Dermis microvascular lymphatic vessel endothelial cell (primary cell): ENCODE results near the gene ANKRD13A. TPM values are rescaled to one million over a fixed set of nuclear protein-coding genes. Genes with fewer than 3 reads are reported as not detected.
"Not testable (repeated sequence)": the region's sequence is repeated elsewhere in the genome, so short reads cannot be mapped to it uniquely, and the experiment has no call there.

Experiments
- DNase-seq, 2 donors: peaks; one replicate each; pipeline versions ENCODE4 v3.0.0 to v3.0.0-alpha.2; 2010; ENCODE audit warnings: low read depth in 2 of 2
- total RNA-seq: library from RNA; depleted of rRNA; stranded (reverse); fragments of >200 nt; gene quantifications from 2 replicates; pipeline ENCODE4 v1.2.1, GENCODE V29; 2014

Gene ANKRD13A
- total RNA-seq, 1 donor from 2014 or later, result 46.1 TPM

DNA sequence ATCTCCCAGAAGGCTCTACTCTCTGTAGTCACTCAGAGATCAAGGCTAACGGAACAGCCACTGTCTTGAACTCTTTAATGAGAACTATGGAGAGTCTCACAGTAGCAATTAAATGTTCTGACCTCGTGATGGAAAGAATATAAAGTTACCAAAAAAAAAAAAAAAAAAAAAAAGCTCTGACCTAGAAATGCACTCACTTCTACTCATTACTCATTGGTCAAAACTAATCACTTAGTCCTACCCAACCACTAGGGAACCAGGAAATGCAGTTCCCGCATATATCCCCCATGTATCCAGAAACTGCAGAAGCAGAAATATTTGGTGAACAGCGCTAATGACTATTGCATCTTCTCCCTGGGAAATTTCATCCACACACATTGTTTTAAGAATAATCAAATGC lies 78.6 kb downstream of the ANKRD13A start:
- DNase-seq, result no peak

DNA sequence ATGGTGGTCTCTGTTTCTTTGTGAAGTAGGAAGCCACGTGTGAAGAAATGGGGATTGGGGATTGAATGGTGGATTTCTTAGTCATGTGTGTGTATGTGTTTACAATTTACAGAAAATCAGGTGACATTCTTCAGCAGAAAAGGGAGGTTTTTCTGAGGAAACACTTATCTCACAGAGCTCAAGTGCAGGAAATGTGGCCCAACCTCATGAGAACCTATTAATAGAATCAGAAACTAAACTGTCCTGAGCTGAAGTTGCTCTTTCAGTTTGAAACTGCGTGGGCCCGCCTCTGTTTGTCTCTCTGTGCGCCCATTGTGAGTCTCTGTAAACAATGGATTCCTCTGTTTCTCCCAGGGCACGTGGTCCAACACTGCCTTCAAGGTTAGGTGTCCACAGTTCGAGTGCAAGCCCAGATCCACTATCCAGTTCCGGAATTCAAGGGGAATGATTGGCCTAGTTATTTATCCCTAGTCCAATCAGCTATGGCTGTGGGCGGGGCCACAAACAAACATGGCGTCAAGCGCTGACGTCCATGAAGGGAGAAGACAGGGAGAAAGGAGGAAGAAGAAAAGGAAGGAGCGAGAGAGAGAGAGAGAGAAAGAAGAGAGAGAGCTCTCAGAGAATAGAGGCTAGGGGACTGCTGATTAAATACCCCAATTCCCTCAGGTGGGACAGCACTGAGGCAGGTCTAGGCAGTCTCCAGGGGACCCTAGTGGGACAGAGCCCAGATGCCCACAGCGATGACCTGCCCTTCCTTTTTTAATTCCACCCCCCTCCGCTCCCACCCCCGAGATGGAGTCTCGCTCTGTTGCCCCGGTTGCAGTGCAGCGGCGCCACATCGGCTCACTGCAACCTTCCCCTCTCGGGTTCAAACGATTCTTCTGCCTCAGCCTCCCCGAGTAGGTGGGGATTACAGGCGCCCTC lies 80.5 kb downstream of the ANKRD13A start:
- peak in 1 of 2 donors; percentile 23 for DNase-seq

DNA sequence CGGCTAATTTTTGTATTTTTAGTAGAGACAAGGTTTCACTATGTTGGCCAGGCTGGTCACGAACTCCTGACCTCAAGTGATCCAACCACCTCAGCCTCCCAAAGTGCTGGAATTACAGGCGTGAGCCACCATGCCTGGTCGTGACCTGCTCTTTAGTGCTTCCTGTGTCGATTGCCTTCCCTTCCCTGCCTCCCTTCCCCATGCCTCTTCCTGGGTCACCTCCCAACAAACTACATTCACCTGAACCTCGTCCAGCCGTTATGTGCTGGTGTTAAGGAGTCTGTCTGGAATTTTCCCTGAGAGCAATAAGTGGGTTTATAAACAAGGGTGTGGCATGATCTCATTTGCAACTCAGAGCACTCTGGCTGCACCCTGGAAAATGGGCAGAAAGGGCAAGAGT lies 81.2 kb downstream of the ANKRD13A start:
- no peak for DNase-seq

DNA sequence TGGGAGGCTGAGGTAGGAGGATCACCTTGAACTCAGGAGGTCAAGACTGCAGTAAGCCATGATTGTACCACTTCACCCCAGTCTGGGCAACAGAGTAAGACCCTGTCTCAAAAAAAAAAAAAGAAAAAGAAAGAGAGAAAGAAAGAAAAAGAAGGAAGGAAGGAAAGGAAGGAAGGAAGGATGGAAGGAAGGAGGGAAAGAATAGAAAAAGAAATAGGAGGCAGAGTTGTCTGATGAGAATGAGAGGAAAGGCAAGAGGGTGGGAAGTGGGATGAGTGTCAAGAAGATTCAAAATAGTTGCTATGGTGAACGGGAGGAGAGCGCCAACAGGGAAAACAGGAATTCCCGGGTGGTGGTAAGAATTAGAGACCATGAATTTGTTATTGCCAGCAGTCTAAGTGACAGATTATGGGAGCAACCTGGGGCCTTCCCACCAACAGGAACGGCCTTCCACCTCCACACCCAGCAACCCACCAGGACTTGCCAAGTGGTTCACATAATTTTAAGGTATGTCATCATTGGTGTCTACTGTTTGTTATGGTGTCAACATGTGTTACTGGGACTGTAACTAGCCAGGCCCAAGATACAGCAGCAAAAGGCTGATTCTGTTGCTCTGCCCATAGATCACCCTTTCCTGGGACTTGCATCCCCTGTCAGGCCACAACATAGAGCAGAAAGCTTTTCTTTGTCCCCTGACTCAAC lies 85.2 kb downstream of the ANKRD13A start:
- no peak for DNase-seq

DNA sequence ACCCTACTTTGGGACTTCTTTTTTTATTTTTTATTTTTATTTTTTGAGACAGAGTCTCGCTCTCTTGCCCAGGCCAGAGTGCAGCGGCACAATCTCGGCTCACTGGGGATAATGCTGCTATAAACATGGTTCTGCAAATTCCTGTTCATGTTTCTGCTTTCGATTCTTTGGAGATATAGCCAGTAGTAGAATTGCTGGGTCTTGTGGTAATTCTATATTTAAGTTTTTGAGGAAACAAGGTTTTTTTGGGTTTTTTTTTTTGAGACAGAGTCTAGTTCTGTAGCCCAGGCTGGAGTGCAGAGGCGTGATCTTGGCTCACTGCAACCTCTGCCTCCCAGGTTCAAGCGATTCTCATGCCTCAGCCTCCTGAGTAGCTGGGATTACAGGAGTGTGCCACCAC lies 89.0 kb downstream of the ANKRD13A start:
- not testable (repeated sequence) for DNase-seq

DNA sequence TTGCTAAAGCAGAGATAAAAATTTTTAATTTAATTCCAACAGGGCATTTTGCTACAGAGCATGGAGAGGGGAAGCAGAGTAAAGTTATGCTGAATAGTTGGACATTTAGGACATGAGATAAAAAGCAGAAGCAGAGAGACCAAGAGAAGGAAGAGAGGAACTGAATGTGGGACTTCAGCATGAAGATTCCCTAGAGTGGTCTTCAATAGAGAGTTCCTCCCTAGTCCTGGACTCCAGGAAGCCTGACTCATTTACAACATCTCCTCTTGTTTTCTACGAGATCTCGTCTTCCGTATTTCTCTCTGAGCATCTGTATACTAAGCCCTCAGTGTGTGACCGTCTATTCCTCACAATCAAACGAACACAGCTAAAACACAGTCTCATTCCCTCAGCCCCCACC lies 89.7 kb downstream of the ANKRD13A start:
- no peak for DNase-seq

Other genes with a start within 250 kb of the ANKRD13A start
- 1.4 and 2.4 TPM in 2 replicates for gene TRPV4, start 166.0 kb upstream of the ANKRD13A start, total RNA-seq
- gene GLTP, start 118.9 kb upstream of the ANKRD13A start, total RNA-seq, result 45.6 and 45.9 TPM in 2 replicates
- 5.2 and 5.4 TPM in 2 replicates for gene TCHP, start 99.2 kb upstream of the ANKRD13A start, total RNA-seq
- 28.6 and 35.1 TPM in 2 replicates for gene GIT2, start 3.1 kb upstream of the ANKRD13A start, total RNA-seq
- gene C12orf76, start 49.1 kb downstream of the ANKRD13A start, total RNA-seq, result 11.9 and 15.4 TPM in 2 replicates
- gene IFT81, start 124.9 kb downstream of the ANKRD13A start, total RNA-seq, result 4.3 and 5.3 TPM in 2 replicates